ENCODE data around the gene KCTD16.

KCTD16 gene

DNA sequence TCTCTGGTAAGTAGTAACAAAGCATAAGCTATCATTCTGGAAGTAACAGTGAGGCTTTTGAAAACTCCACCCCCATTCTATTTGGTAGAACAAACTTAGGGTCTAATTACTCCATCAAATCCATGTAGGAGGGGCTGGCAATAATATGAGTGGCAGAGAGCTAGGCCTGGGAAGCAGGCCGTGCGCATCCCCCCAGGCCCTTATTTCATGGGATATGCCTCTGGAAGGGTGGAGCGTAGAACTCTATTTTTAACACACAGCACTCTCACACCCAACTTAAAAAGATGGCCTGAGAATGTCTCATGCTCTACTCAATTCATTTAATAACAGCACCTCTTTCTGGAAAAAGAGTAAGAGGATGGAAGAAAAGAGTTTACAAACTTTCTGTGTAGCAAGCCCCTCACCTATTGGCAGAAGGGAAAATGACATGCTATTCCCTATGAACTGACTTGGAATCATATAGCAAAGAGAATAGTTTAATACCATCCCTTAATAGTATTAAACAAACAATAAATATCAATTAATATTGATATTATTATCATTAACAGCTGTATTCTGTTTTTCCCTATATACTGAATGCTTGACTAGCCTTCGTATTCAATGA lies 233.2 kb downstream of the KCTD16 start:
- no peak for DNase-seq (ENCODE audit: low read depth)

GRCh38 chr5:144404672-144405071 lies 234.0 kb downstream of the KCTD16 start:
- no peak for DNase-seq (ENCODE audit: low read depth)

GRCh38 chr5:144405991-144406390 lies 235.3 kb downstream of the KCTD16 start:
- no peak for DNase-seq (ENCODE audit: low read depth)

- DNase-seq (ENCODE audit: low read depth), result no peak
These were observed 235.8 kb downstream of the KCTD16 start for GRCh38 chr5:144406442-144406841.

DNA sequence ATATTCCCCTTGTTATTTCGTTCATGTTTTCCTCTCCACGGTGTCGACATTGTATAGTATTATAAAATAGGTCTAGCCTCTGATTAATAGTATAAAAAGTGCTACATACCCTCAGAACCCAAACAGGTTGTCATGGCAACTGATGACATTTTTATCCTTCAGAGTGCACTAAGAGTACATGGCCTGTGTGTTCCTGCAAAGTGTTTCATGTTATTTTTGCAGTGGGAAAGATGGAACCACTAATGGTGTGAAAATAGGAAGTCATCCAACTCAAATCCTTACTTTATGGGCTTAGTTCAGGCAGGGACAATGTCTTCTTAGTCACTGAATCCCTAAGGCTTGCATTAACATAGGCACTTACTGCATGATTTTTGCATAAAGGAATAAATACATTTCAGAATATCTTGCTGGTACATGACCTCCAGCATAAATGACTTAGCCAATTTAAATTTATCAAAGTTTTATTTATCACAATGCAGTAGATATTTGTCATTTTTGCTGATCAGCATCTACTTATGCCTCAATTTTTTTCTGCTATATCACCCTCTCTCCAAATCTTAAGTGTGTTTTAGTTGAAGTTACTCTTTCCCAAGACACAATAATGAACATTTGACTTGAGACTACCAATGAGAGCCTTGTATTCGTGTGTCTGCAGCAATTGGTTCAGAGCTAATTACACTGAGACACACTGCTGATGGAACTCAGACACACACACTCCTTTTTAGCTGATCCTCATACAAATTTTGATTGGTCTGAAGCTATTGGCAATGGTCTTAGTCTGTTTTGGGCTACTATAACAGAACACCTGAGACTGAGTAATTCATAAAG lies 243.7 kb downstream of the KCTD16 start:
- DNase-seq (ENCODE audit: low read depth), result no peak

GRCh38 chr5:144416196-144416595 lies 245.5 kb downstream of the KCTD16 start:
- DNase-seq (ENCODE audit: low read depth), result no peak

DNA sequence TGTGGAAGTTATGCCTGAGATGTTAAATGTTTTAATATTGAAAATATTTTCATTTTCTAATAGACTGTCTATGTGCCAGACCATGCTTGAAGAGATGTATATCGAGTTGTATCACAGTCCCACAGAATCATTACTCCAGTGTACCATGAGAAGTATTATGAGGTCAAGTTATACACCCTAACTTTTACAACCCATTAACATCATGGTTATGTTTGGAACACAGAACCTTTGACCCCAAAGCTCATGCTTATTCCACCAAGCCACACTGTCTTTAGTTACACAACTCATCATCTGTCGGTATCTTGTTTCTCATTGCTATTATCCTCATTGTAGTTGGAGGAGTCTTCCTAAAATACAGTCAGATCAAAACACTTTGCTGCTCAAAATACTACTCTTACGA lies 248.0 kb downstream of the KCTD16 start:
- DNase-seq (ENCODE audit: low read depth), result no peak

DNA sequence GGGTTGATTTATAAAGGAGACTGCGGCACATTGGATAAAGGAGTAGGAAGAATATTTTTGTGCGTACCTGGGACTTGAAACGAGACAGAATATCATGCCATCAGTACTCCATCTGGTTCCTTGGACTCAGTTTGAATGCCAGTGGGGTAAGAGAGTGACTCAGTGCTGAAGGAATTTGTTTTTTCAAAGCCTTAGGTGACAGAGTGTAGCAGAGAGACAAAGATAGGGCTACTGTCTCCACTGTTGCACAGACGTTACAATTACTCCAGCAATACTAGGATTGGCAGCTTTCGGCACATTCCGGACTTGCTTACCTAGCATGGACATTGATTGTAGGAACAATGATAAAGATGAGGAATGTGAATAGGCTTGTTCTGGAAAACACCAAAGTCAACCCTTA lies 250.7 kb downstream of the KCTD16 start:
- DNase-seq (ENCODE audit: low read depth), result no peak

DNA sequence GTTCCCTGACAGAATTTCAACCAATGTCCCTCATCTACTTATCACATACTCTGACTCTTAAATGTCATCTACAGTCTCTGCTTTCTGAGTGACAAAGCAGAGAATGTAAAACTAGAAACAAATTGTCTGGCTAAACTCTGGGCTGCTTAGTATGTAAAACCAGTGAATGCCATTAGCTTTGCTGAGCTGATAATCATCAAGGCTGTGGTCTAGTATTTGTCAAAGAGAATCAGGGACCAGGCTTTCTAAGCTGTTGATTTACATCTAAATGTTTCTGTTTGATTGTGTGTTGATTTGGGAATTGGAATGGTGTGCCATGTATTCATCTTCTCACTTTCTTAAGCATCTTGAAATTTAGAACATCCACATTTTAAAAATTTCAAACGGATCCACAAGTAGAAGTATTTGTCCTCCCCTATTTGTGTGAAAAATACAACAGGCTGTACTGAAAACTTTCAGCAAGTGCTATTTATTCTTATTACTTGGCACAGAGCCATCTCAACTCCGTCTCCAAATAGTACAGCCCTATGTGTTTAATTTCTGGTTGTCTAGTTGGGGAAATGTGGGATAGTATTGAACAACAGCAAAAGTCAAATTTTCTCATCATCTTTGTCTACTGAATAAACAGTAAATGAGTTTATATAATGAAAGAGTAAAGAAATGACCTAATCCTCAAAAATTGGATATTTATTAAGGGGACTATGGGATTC lies 251.5 kb downstream of the KCTD16 start:
- DNase-seq (ENCODE audit: low read depth), result no peak

GRCh38 chr5:144427866-144428265 lies 257.2 kb downstream of the KCTD16 start:
- no peak for DNase-seq (ENCODE audit: low read depth)

GRCh38 chr5:144428326-144428725 lies 257.7 kb downstream of the KCTD16 start:
- no peak for DNase-seq (ENCODE audit: low read depth)

DNA sequence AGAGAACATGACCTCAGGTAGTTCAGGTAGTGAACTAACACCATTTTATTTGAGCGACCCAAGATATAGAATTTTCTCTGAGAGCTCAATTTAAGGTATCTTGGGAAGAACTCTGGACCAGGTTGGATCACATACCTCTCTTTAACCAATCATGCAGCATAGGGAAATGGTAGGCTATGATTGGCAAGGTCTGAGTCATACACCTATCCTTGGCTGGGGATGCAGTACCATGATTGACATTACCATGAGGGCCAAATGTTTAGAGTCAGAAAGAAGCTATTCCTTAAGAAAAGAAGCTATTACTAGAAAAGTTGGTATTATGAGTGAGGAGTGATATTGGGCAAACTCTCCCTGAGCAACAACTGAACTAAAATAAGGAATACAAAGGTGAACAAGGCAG lies 258.7 kb downstream of the KCTD16 start:
- no peak for DNase-seq (ENCODE audit: low read depth)

DNA sequence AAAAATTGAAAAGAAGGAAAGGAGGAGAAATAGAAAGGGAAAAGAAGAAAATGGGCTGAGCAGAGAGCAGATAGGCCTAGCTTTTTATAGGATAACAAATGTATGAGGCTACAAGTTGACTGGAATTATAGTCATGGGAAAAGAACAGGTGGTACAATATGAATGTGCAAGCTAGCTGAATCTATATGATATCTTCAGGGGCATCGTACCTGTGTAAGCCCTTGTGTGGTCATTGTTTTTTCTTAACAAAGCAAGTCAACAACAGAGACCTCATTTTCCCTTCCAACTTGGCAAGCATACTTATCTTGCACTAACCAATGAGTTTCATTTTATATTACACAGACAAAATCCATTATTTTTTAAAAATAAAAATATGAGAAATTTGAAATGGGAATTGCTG lies 259.2 kb downstream of the KCTD16 start:
- DNase-seq (ENCODE audit: low read depth), result no peak

DNA sequence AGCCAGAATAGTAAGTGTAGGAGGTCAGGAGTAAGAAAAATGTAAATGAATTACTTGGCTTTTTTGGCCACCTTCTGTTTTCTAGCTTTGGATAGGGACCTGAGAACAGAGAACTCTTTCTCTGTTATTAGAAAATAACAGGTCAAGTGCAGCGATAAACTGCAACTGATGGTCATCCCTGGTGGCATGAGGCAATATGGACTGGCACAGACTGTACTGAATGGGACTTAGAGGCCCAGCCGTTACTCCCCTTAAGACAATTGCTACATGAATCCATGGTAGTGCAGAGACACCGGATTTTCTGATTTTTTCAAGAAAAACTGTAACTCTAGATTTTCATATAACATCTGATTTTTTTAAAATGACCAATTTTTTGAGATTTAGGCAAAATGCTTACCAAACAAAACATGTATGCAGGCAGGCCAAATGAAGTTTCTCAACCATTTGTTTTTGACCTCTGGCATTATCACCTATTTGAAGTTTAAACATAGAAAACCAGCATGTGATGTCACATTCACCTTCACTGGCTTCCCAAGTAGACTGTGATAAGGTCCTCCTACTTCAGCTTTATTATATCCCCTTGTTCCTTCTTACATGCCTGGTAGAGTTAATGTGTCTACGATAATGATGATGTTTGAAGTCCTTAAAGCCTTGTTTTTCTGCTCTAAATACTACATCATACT lies 262.6 kb downstream of the KCTD16 start:
- no peak for DNase-seq (ENCODE audit: low read depth)

DNA sequence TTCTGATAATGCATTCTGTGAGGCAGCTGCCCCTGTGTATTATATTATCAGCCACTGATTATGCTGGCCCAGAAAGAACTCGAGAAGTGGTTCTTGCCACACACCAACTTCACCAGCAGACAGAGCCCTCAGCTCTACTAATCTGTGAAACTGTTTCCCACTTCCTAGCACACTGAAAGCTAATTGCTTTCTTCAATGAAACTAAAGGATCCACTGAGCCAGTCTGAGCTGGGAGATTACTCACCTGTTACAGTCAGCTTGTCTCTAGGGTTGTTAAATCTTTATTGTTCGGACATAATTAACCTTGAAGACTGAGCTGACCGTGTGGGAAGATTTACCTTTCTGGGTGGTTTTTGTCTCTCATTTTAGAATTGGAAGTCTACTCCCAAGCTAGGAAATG lies 263.2 kb downstream of the KCTD16 start:
- no peak for DNase-seq (ENCODE audit: low read depth)

DNA sequence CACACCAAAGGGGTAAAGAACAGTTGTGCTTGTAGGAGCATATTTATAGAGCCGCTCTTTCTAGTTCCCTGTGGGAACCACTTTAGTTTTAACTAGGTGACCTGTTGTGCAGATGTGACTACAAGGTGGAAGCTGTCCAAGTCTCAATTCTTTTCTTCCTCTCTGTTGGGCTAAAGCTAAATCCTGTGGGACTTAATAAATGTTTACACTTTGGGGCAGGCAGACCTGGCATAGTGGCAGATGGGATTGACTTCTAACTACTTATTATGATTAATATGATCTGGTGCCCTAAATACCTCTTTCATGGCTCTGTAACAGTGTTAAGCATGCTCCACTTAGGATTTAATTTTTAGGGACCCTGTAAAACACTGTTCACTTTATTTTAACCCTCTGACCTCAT lies 265.3 kb downstream of the KCTD16 start:
- no peak for DNase-seq (ENCODE audit: low read depth)

GRCh38 chr5:144438237-144438636 lies 267.6 kb downstream of the KCTD16 start:
- no peak for DNase-seq (ENCODE audit: low read depth)

- DNase-seq (ENCODE audit: low read depth), result no peak
These were observed 277.8 kb downstream of the KCTD16 start for GRCh38 chr5:144448457-144448856.

GRCh38 chr5:144451187-144451973 lies 280.7 kb downstream of the KCTD16 start:
- no peak for DNase-seq (ENCODE audit: low read depth)

- DNase-seq (ENCODE audit: low read depth), result no peak
These were observed 283.1 kb downstream of the KCTD16 start for GRCh38 chr5:144453753-144454152.

DNA sequence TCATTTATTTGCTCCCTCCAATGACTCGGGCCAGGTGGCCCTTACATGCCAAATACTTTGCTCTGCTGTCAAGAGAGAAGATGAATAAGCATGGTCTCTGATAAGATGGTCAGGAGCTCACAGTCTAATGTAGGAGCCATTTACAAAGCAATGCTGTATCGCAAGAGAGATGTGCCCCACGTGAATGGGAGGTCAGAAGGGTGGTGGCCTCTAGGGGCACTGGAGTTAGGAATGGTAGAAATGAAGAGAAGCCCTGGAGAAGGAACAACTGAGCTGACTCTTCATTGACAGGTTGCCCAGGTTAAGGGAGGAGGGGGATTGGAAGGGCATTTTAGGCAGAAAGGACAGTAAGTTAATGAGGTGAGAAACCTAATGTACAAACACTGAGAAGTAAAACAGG lies 286.5 kb downstream of the KCTD16 start:
- no peak for DNase-seq (ENCODE audit: low read depth)

GRCh38 chr5:144458216-144458615 lies 287.5 kb downstream of the KCTD16 start:
- no peak for DNase-seq (ENCODE audit: low read depth)
